GM12892 (cell line): ENCODE measurements around the gene C22orf42.
A peak's percentile ranks its signal among the peaks of the same experiment; 100 is the strongest.
"Not testable (repeated sequence)": the region's sequence is repeated elsewhere in the genome, so short reads cannot be mapped to it uniquely, and the experiment has no call there.

ENCODE experiments used
- DNase-seq: peaks from one replicate; pipeline ENCODE4 v3.0.0; 2011; ENCODE audit not compliant: insufficient read length
- FAIRE-seq: peaks from 2 replicates; lab custom pipeline; 2011; peaks lifted over from hg19 to GRCh38; lab: Jason Lieb, UNC
- POLR2A ChIP-seq: IDR thresholded peaks from 2 replicates; pipeline ENCODE4 v1.6.1; 2011; ENCODE audit warnings: low read depth, low read length, control low read depth
- POLR2AphosphoS5 ChIP-seq: IDR thresholded peaks from 2 replicates; pipeline ENCODE4 v1.6.1; 2011; ENCODE audit warnings: low read depth, low read length, control low read depth
- TAF1 ChIP-seq: IDR thresholded peaks from 2 replicates; pipeline ENCODE4 v1.6.1; 2011; ENCODE audit warnings: low read depth, mild to moderate bottlenecking, control low read depth, low read length, borderline replicate concordance

C22orf42 gene

GRCh38 chr22:32202539-32203180, 43.6 kb upstream of the C22orf42 start:
- FAIRE-seq: no peak
- TF ChIP-seq POLR2AphosphoS5 (no peak), TAF1 (no peak), POLR2A (no peak)
- DNase-seq: no peak

GRCh38 chr22:32202161-32202538, 43.0 kb upstream of the C22orf42 start:
- DNase-seq: no peak
- TF ChIP-seq POLR2A: no peak
- no peak for TF ChIP-seq TAF1
- TF ChIP-seq POLR2AphosphoS5: no peak
- FAIRE-seq: no peak

GRCh38 chr22:32200752-32201151, 41.6 kb upstream of the C22orf42 start:
- FAIRE-seq (no peak), DNase-seq (no peak)
- TF ChIP-seq POLR2A: no peak
- TF ChIP-seq POLR2AphosphoS5: no peak
- no peak for TF ChIP-seq TAF1

GRCh38 chr22:32199961-32200360, 40.9 kb upstream of the C22orf42 start:
- TF ChIP-seq POLR2A (no peak), POLR2AphosphoS5 (no peak), TAF1 (no peak)
- FAIRE-seq (no peak), DNase-seq (no peak)

- FAIRE-seq (no peak), DNase-seq (no peak)
- TF ChIP-seq TAF1: no peak
- no peak for TF ChIP-seq POLR2A
- no peak for TF ChIP-seq POLR2AphosphoS5
These were observed 40.2 kb upstream of the C22orf42 start for GRCh38 chr22:32199341-32199740.

GRCh38 chr22:32197553-32198226, 38.6 kb upstream of the C22orf42 start:
- DNase-seq, FAIRE-seq: not testable (repeated sequence)

- not testable (repeated sequence) for DNase-seq, FAIRE-seq
These were observed 36.8 kb upstream of the C22orf42 start for GRCh38 chr22:32195900-32196299.

GRCh38 chr22:32193346-32193745, 34.2 kb upstream of the C22orf42 start:
- FAIRE-seq, DNase-seq: not testable (repeated sequence)

- FAIRE-seq: not testable (repeated sequence)
These were observed 31.9 kb upstream of the C22orf42 start for GRCh38 chr22:32191021-32191420.

GRCh38 chr22:32185821-32186220, 26.7 kb upstream of the C22orf42 start:
- DNase-seq (no peak), FAIRE-seq (no peak)
- no peak for TF ChIP-seq POLR2AphosphoS5
- no peak for TF ChIP-seq POLR2A
- no peak for TF ChIP-seq TAF1

More at GRCh38 chr22:32191021-32191420, 31.9 kb upstream of the C22orf42 start:
- DNase-seq: not testable (repeated sequence)

- FAIRE-seq (peak; percentile 17), DNase-seq (no peak)
- no peak for TF ChIP-seq POLR2A
- no peak for TF ChIP-seq POLR2AphosphoS5
- no peak for TF ChIP-seq TAF1
These were observed 24.5 kb upstream of the C22orf42 start for GRCh38 chr22:32183625-32184024.

GRCh38 chr22:32181043-32181442, 21.9 kb upstream of the C22orf42 start:
- FAIRE-seq: no peak
- TF ChIP-seq POLR2AphosphoS5 (no peak), POLR2A (no peak), TAF1 (no peak)
- no peak for DNase-seq

- DNase-seq (no peak), FAIRE-seq (no peak)
- TF ChIP-seq POLR2AphosphoS5 (no peak), POLR2A (no peak), TAF1 (no peak)
These were observed 18.2 kb upstream of the C22orf42 start for GRCh38 chr22:32177221-32177765.
